Stomach smooth muscle (tissue), 2 donors: ENCODE measurements around the gene ARMH4.

ENCODE experiments used
- H3K27ac ChIP-seq: one replicate; pipeline ENCODE4 v1.7.0; 2013; ENCODE audit warnings: mild to moderate bottlenecking, low read length, inconsistent platforms
- H3K27me3 ChIP-seq, 2 donors: one replicate each; pipeline ENCODE4 v1.7.0; 2013; ENCODE audit warnings: low read length in 2 of 2; ENCODE audit not compliant: insufficient read depth in 2 of 2, control insufficient read depth in 1 of 2
- H3K36me3 ChIP-seq, 2 donors: one replicate each; pipeline ENCODE4 v1.7.0; 2013; ENCODE audit warnings: low read length in 2 of 2; ENCODE audit not compliant: control insufficient read depth in 2 of 2, insufficient read depth in 2 of 2
- H3K4me1 ChIP-seq: one replicate; pipeline ENCODE4 v1.7.0; 2013; ENCODE audit warnings: low read length; ENCODE audit not compliant: control insufficient read depth, insufficient read depth
- H3K4me3 ChIP-seq, 2 donors: one replicate each; pipeline ENCODE4 v1.7.0; 2013; ENCODE audit warnings: low read length in 2 of 2
- H3K9ac ChIP-seq, 2 donors: one replicate each; pipeline ENCODE4 v1.7.0; 2013; ENCODE audit warnings: low read length in 2 of 2, mild to moderate bottlenecking in 1 of 2
- H3K9me3 ChIP-seq, 2 donors: one replicate each; pipeline ENCODE4 v1.7.0; 2013; ENCODE audit warnings: low read length in 2 of 2; ENCODE audit not compliant: control insufficient read depth in 2 of 2
- donor health status: healthy.
- donor health status: Pancreatic carcinoma.

ARMH4 gene

GRCh38 chr14:58171090-58171489 lies 19.1 kb upstream of the ARMH4 start:
- Histone ChIP-seq H3K4me1 (peaks cover 3% of the 10 kb centered on the region), H3K27me3 (no peaks in the 10 kb centered on the region), H3K9ac (no peak overlapping the region), H3K9me3 (no peaks in the 10 kb centered on the region), H3K27ac (no peak overlapping the region), H3K36me3 (no peaks in the 10 kb centered on the region), H3K4me3 (no peak overlapping the region)

DNA sequence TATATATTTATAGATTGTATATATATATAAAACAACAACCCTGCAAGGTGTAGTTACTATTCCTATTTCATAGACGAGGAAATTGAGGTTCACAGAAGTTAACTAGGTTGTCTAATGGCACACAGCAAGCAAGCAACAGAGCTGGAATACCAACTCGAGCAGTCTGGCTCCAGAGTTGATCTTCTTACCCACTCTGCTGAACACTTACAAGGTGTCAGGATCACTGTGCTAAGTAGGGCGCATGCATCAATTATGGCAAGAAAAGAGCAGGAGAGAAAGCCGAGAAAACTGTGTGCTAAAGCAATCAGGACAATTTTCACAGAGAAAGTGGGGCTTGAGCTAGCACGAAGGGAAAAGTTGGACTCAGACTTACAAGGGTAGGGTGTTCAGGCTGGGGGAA lies 15.9 kb upstream of the ARMH4 start:
- no peak overlapping the region for H3K9ac ChIP-seq
- H3K4me3 ChIP-seq, result no peak overlapping the region
- H3K27me3 ChIP-seq, result no peaks in the 10 kb centered on the region
- H3K27ac ChIP-seq, result no peak overlapping the region
- peaks cover 3% of the 10 kb centered on the region for H3K4me1 ChIP-seq
- H3K36me3 ChIP-seq, result no peaks in the 10 kb centered on the region
- no peaks in the 10 kb centered on the region for H3K9me3 ChIP-seq

GRCh38 chr14:58167057-58167456 lies 15.0 kb upstream of the ARMH4 start:
- H3K36me3 ChIP-seq, result no peaks in the 10 kb centered on the region
- no peak overlapping the region for H3K4me3 ChIP-seq
- H3K27me3 ChIP-seq, result no peaks in the 10 kb centered on the region
- H3K9ac ChIP-seq, result no peak overlapping the region
- H3K9me3 ChIP-seq, result no peaks in the 10 kb centered on the region
- peaks cover 3% of the 10 kb centered on the region for H3K4me1 ChIP-seq
- no peak overlapping the region for H3K27ac ChIP-seq

GRCh38 chr14:58166005-58166983 lies 14.3 kb upstream of the ARMH4 start:
- H3K4me1 ChIP-seq, result peaks cover 3% of the 10 kb centered on the region
- no peaks in the 10 kb centered on the region for H3K36me3 ChIP-seq
- no peaks in the 10 kb centered on the region for H3K27me3 ChIP-seq
- no peak overlapping the region for H3K4me3 ChIP-seq
- H3K27ac ChIP-seq, result no peak overlapping the region
- H3K9ac ChIP-seq, result no peak overlapping the region
- no peaks in the 10 kb centered on the region for H3K9me3 ChIP-seq

DNA sequence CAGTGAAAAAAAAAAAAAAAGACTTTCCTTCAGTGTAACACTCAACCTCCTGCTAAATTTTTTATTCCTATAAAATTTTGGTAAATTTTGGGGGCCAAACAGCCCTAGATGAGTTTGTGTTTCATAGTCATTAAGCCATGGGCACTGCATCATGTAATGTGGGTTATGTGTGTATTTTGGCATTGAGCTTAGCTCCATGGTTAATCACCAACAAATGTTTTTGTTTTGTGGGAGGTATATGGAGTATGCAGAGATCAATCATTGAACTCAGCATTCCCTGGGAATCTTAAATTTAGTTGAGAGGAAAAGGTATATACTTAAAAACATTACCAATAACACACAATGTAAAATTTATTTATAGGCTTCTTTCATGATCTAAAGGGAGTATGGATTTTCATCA lies 8.5 kb upstream of the ARMH4 start:
- peaks cover 0 to 2% of the 10 kb centered on the region in 2 donors for H3K27me3 ChIP-seq

DNA sequence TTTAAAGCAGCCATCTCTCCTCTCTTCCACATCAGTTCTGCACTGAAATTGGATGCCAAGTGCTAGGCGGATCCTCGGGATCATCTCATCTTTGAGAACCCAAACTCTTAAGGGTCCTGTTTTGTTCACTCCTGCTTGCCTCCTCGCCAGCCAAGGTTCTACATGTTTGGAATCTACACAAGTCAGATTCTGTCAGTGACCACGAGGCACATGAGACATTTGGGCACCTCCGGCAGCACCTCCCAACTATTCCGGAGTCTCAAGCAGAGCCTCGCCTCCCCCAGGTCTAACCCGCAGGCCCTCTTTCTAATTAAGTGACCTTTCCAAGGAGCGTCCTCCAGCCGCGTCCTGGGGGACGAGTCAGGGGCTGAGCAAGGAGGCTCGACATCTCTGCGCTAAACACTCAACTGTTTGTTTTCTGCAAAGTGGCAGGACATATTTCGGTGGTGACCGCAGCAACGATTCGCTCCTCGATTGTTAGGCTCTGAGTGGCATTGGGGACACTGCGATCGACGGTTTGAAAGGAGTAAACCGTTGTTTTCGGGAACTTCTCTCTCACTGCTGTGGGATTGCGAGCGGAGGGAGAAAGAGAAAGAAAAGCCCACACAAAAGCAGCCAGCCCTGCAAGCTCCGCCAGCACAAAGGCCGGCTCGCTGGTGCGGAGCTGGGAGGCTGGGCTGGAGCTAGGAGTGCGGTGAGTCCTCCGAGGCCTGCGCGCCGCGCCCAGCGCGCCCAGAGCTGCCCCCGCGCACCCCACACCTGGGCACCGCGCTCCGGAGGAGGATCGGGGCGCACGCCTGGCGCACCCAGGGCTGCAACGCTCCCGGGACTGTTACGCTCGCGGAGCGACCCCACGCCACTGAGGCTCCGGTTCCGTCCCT lies 640 bp downstream of the ARMH4 start:
- no peaks in the 10 kb centered on the region for H3K27me3 ChIP-seq
- H3K9me3 ChIP-seq, result no peaks in the 10 kb centered on the region
- H3K27ac ChIP-seq, result no peak overlapping the region
- H3K4me1 ChIP-seq, result peaks cover 17% of the 10 kb centered on the region
- no peaks in the 10 kb centered on the region for H3K36me3 ChIP-seq
- peak overlapping the region; percentile 57 to 62 for H3K9ac ChIP-seq
- H3K4me3 ChIP-seq, result peak overlapping the region; percentile 85 to 91

More for the DNA sequence above, 8.5 kb upstream of the ARMH4 start:
- Histone ChIP-seq H3K36me3 (no peaks in the 10 kb centered on the region), H3K9ac (no peak overlapping the region), H3K4me1 (no peaks in the 10 kb centered on the region), H3K4me3 (no peak overlapping the region), H3K9me3 (no peaks in the 10 kb centered on the region), H3K27ac (no peak overlapping the region)

DNA sequence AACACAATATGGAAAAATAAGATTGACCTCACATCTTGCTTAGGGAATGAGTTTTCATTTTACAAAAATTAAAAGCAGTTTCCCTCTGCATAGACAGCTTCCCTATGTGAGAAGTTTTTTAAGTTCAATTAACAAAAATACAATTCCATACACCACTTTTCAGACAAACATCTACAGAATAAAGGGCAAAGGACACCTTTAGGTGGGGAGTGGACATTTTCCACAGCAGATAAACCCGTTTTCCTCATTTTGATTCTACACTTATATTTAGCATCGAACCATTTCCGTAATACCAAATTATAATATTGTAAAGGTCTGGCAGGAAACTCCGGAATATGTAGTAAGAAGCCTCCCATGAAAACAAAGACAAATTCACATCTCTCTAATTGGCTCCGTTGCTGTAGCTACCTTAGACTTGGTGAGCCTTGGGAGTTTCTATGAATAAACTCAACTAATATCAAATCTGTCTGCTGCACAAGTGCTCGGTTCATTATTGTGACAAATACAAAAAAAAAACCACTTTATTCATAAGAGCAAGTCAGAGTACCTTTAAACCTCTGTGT lies 1.7 kb downstream of the ARMH4 start:
- H3K27ac ChIP-seq, result no peak overlapping the region
- peaks cover 17% of the 10 kb centered on the region for H3K4me1 ChIP-seq
- no peak overlapping the region for H3K4me3 ChIP-seq
- H3K9ac ChIP-seq, result no peak overlapping the region
- no peaks in the 10 kb centered on the region for H3K9me3 ChIP-seq
- H3K27me3 ChIP-seq, result no peaks in the 10 kb centered on the region
- H3K36me3 ChIP-seq, result no peaks in the 10 kb centered on the region

DNA sequence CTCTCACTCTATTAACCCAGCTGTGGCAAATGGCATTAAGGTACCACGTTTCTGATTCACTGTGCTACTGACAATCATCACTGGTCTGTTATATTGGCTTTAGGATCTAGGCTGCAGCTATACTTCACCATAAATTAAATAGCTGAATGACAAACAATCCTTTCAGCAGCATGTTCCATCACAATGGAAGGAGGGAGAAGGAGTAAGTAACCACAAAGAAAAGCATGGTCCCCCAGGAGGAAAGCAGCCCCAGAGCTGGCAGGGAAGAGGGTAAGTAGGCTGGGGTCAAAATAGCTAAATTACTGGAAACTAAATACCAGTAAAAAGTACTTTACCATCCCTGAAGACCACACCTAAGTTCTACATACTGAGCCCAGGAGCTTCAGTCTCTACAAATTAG lies 2.8 kb downstream of the ARMH4 start:
- Histone ChIP-seq H3K4me1 (peaks cover 17% of the 10 kb centered on the region), H3K9me3 (no peaks in the 10 kb centered on the region), H3K36me3 (no peaks in the 10 kb centered on the region), H3K4me3 (no peak overlapping the region), H3K27ac (no peak overlapping the region), H3K9ac (no peak overlapping the region), H3K27me3 (no peaks in the 10 kb centered on the region)

- Histone ChIP-seq H3K27me3 (no peaks in the 10 kb centered on the region), H3K27ac (no peak overlapping the region), H3K4me3 (no peak overlapping the region), H3K4me1 (peaks cover 5% of the 10 kb centered on the region), H3K36me3 (no peaks in the 10 kb centered on the region), H3K9me3 (no peaks in the 10 kb centered on the region), H3K9ac (no peak overlapping the region)
Observed at GRCh38 chr14:58146399-58146798, 5.6 kb downstream of the ARMH4 start.

DNA sequence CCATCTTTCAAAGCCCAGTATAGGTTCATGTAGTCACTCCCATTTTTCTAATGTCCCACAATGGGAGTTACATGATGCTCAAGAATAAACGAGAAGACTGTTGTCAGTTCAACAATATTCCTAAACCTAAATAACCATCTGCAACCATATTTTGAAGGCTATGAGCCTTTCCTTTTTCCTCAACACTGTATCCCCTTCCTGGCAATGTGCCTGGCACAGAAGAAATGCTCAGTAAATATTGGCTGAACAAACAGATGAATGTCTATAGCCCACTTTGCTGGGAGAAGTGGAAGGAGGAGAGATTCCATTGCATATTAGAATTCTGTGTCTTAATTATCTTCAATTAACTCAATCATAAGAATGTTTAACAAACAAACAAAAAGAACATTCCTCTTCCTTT lies 6.1 kb downstream of the ARMH4 start:
- no peaks in the 10 kb centered on the region for H3K27me3 ChIP-seq
- no peak overlapping the region for H3K4me3 ChIP-seq
- no peaks in the 10 kb centered on the region for H3K36me3 ChIP-seq
- no peak overlapping the region for H3K27ac ChIP-seq
- no peaks in the 10 kb centered on the region for H3K9me3 ChIP-seq
- peaks cover under 1% of the 10 kb centered on the region for H3K4me1 ChIP-seq
- no peak overlapping the region for H3K9ac ChIP-seq
